HUES64 (cell line): ENCODE results near the gene GJC2. TPM values are rescaled to one million over a fixed set of nuclear protein-coding genes. Genes with fewer than 3 reads are reported as not detected.

Experiments used
- H3K27ac ChIP-seq: 2 replicates; pipeline ENCODE4 v1.7.0; 2013; ENCODE audit warnings: low read depth, low read length, inconsistent platforms
- H3K27me3 ChIP-seq: 2 replicates; pipeline ENCODE4 v1.6.1; 2013; ENCODE audit warnings: mild to moderate bottlenecking, low read length; ENCODE audit not compliant: insufficient read depth
- H3K36me3 ChIP-seq: 2 replicates; pipeline ENCODE4 v1.6.1; 2013; ENCODE audit warnings: mild to moderate bottlenecking, low read length; ENCODE audit not compliant: insufficient read depth
- H3K4me1 ChIP-seq: 2 replicates; pipeline ENCODE4 v1.6.1; 2013; ENCODE audit warnings: mild to moderate bottlenecking, low read length, moderate library complexity; ENCODE audit not compliant: insufficient read depth
- H3K4me3 ChIP-seq: 2 replicates; pipeline ENCODE4 v1.5.1; 2013; ENCODE audit warnings: mild to moderate bottlenecking, low read length, moderate library complexity
- H3K9ac ChIP-seq: 2 replicates; pipeline ENCODE4 v1.6.1; 2013; ENCODE audit warnings: mild to moderate bottlenecking, low read depth, low read length
- H3K9me3 ChIP-seq: 2 replicates; pipeline ENCODE4 v1.6.1; 2013; ENCODE audit warnings: low read depth, low read length; ENCODE audit not compliant: insufficient read depth
- WGBS: fragments of 150-250, 120-280 bp; methylation state at CpG from one replicate; pipeline ENCODE4 v1.1.7; 2013; ENCODE audit warnings: missing lambda C conversion rate; 5-methylcytosine and 5-hydroxymethylcytosine counted together
- polyA plus RNA-seq, 2 experiments: library from polyadenylated mRNA; stranded (reverse); fragments of 50-300 nt; gene quantifications; one replicate each; pipeline ENCODE4 v1.2.3, GENCODE V29; 2013

The GJC2 gene
- 0.35 TPM for polyA plus RNA-seq (2013, experiment 1 of 2)
- polyA plus RNA-seq (2013, experiment 2 of 2): 0.38 TPM

GRCh38 chr1:228149406-228150119 is at the start of gene GJC2:
Gene GJC2 (plus strand): TSS chr1:228149930. CDS start chr1:228157759, 7,829 bp downstream.
- no peaks in the 10 kb centered on the region for H3K9me3 ChIP-seq
- 0 out of 2 replicates have a peak, but pooled peaks cover 5% of the 10 kb centered on the region for H3K4me1 ChIP-seq
- peak within 1 kb of the TSS; percentile 52 for H3K9ac ChIP-seq
- H3K27ac ChIP-seq: peak within 1 kb of the TSS; percentile 18; the same call in 1 of the 2 replicates
- 0 out of 2 replicates have a peak, but pooled peaks cover 4% of the 10 kb centered on the region for H3K36me3 ChIP-seq
- H3K4me3 ChIP-seq: no peak within 1 kb of the TSS
- H3K27me3 ChIP-seq: no peaks in the 10 kb centered on the region
- WGBS: 43% methylated on average over 17 of the region's 17 CpGs

DNA sequence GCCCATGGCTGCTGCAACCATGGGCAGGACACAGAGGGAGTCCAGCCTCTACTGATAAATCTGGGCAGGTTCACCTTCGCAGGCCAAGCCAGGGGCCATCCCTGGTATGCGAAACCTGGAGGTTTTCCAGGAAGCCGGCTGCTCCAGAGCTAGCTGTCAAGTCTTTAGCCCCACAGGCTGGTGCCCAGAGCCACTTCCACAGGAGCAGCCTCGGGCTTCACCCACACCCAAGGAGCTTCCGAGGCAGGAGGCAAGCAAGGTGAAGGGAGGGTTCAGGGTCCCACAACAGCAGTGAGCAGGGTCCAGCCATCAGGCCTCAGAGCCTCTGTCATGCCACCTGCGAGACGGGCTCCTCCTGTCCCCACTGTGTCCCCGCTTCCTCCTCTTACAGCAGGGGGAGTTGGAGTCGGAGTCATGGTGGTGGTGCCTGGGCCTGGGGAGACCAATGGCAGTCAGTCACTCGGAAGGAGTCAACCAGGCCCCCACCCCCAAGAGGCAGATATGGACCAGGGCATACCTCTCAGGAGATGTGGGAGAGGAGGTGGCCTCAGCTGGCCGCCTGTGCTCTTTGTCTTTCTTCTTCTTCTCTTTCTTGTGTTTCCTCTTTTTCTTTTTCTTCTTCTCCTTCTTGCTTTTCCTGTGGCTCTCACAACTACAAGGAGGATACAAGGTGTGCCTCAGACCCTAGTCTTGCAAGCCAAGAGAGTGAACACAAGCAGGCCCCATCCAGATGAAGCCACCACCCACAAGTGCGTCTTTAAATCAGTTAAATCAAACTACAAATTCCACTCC is 48.7 kb upstream of the GJC2 start:
- no peaks in the 10 kb centered on the region for H3K9me3 ChIP-seq
- H3K9ac ChIP-seq: no peak overlapping the region
- peak overlapping the region; percentile 89; the same call in 1 of the 2 replicates for H3K4me3 ChIP-seq
- no peaks in the 10 kb centered on the region for H3K27me3 ChIP-seq
- WGBS: 95% methylated on average over 12 of the region's 12 CpGs
- H3K4me1 ChIP-seq: no peaks in the 10 kb centered on the region
- no peak overlapping the region for H3K27ac ChIP-seq
- H3K36me3 ChIP-seq: peaks cover 53% of the 10 kb centered on the region

DNA sequence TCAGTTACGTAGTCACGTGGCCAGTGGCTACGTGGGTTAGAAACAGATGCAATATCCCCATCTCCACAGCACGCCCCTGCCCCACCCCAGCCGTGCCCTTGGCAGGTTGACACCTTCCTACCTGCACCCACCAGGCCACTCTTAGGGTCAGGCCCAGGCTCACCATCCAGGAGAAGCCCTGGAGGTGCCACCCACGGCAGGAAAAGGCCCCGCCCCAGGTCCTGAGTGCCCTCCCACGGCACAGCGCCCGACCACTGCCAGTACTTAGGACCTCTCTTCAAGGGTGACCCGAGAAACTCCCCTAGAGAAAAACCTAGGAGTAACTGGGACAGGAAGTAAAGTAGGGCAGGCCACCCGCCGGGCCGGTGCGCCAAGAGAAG is 48.1 kb upstream of the GJC2 start:
- Histone ChIP-seq H3K9ac (peak overlapping the region; percentile 81; the same call in 1 of the 2 replicates), H3K4me1 (no peaks in the 10 kb centered on the region), H3K4me3 (peak overlapping the region; percentile 89), H3K9me3 (no peaks in the 10 kb centered on the region), H3K36me3 (peaks cover 58% of the 10 kb centered on the region), H3K27ac (no peak overlapping the region), H3K27me3 (no peaks in the 10 kb centered on the region)
- 72% methylated on average over 15 of the region's 15 CpGs for WGBS

- 6% methylated on average over 73 of the region's 73 CpGs for WGBS
- Histone ChIP-seq H3K27ac (no peak overlapping the region), H3K36me3 (peaks cover 58% of the 10 kb centered on the region), H3K9me3 (no peaks in the 10 kb centered on the region), H3K4me3 (peak overlapping the region; percentile 89), H3K27me3 (no peaks in the 10 kb centered on the region), H3K4me1 (no peaks in the 10 kb centered on the region), H3K9ac (peak overlapping the region; percentile 81)
Measured at GRCh38 chr1:228101994-228102790, 47.5 kb upstream of the GJC2 start.

DNA sequence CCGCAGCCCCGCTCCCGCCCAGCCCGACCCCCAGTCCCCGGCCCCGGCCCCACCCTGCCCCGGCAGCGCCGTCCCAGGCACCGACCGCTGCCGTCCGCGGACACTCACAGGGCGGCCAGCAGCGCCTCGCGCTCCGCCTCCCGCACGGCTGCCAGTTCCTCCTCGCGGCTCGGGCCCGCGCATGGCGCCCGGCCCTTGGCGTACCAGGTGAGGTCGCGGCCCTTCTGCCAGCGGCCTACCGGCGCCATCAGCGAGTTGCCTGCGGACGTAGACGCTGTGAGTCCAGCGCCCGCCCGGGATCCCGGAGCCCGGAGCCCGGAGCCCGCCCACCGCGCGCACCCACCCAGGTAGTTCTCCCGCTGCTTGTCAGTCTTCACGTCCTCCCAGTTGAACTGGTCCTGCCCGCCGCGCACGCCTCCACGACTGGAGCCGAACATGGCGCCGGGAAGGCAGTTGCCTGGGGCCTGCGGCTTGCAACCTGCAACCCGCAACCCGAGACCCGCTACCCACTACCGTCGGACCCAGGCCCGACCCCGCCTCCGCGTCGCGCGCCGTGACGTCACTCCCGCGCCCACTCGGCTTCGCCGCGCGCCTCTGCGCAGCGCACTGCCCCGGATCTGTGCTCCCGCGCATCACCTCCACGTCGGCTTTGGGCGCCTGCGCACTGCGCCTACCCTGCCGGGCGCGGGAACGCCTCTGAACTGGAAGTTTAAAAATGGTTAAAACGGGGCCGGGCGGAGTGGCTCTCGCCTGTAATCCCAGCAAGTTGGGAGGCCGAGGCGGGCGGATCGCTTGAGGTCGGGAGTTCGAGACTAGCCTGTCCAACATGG is 46.7 kb upstream of the GJC2 start, which contains the start of gene C1orf35:
C1orf35 (minus strand) TSS at position 535 of the 830 bp plus-strand sequence; CDS start at position 437, 98 bp downstream.
- no peaks in the 10 kb centered on the region for H3K9me3 ChIP-seq
- H3K27ac ChIP-seq: peak within 1 kb of the TSS; percentile 90
- WGBS: under 1% methylated on average over 104 of the region's 104 CpGs
- H3K9ac ChIP-seq: peak within 1 kb of the TSS; percentile 81
- no peaks in the 10 kb centered on the region for H3K27me3 ChIP-seq
- peaks cover 49% of the 10 kb centered on the region for H3K36me3 ChIP-seq
- H3K4me1 ChIP-seq: no peaks in the 10 kb centered on the region
- H3K4me3 ChIP-seq: peak within 1 kb of the TSS; percentile 89

- Histone ChIP-seq H3K4me3 (no peak overlapping the region), H3K27me3 (peaks cover 2% of the 10 kb centered on the region), H3K27ac (no peak overlapping the region), H3K9me3 (no peaks in the 10 kb centered on the region), H3K36me3 (peaks cover 33% of the 10 kb centered on the region), H3K9ac (no peak overlapping the region), H3K4me1 (no peaks in the 10 kb centered on the region)
- 85% methylated on average over 7 of the region's 7 CpGs for WGBS
Measured at GRCh38 chr1:228104526-228105269, 45.0 kb upstream of the GJC2 start.

GRCh38 chr1:228105270-228105995 is 44.3 kb upstream of the GJC2 start:
- Histone ChIP-seq H3K4me1 (0 out of 2 replicates have a peak, but pooled peaks cover 4% of the 10 kb centered on the region), H3K4me3 (no peak overlapping the region), H3K9me3 (no peaks in the 10 kb centered on the region), H3K9ac (no peak overlapping the region), H3K27ac (no peak overlapping the region), H3K36me3 (peaks cover 27% of the 10 kb centered on the region), H3K27me3 (peaks cover 9% of the 10 kb centered on the region)
- WGBS: 91% methylated on average over 9 of the region's 9 CpGs

DNA sequence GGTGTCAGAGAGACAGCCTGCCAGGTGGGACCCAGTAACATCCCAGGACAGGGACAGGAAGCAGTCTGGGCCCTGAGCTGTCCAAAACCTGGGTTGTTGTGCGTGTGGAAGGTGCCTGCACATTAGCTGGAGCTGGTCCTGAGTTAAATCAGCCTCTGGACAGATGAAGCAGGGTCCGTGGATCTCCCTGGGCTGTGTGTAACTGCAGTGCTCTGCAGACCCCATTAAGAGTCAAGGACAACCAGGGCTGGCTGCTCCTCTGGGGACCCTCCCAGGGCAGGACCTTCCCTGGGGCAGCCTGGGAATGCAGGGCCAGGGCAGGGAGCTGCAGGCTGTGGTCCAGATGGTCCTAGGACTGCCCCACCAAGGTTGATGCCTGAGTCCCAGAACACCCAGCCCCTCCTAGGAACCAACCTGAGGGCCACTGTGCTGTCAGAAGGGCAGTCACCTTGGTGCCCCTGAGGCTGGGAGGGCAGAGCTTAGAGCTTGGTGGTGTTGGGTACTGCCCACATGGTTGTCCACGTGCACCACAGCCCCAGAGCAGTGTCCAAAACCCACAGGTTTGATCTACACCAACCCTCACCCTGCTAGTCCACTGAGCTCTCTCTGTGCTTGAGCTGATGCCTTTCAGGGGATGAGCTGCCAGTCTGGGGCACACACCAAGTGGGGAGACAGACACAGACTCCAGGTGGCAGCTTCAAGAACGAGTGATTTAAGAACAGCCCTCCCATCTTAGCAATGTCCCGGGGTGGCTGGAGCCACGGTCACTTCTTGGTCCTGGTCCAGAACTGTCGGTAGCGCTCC is 43.5 kb upstream of the GJC2 start:
- H3K9ac ChIP-seq: no peak overlapping the region
- WGBS: 92% methylated on average over 8 of the region's 8 CpGs

GRCh38 chr1:228106800-228107054 is 43.0 kb upstream of the GJC2 start:
- Histone ChIP-seq H3K27me3 (peaks cover 13% of the 10 kb centered on the region), H3K27ac (no peak overlapping the region), H3K4me1 (0 out of 2 replicates have a peak, but pooled peaks cover 5% of the 10 kb centered on the region), H3K9me3 (no peaks in the 10 kb centered on the region), H3K9ac (no peak overlapping the region), H3K36me3 (peaks cover 16% of the 10 kb centered on the region), H3K4me3 (no peak overlapping the region)
- 97% methylated on average over 9 of the region's 9 CpGs for WGBS

More for the DNA sequence above, 43.5 kb upstream of the GJC2 start:
- Histone ChIP-seq H3K36me3 (peaks cover 19% of the 10 kb centered on the region), H3K27ac (no peak overlapping the region), H3K9me3 (no peaks in the 10 kb centered on the region), H3K4me3 (no peak overlapping the region), H3K27me3 (peaks cover 13% of the 10 kb centered on the region), H3K4me1 (0 out of 2 replicates have a peak, but pooled peaks cover 5% of the 10 kb centered on the region)
